CD14-positive monocyte (primary cell): Measurements from ENCODE around the gene PHPT1. TPM values are rescaled to one million over a fixed set of nuclear protein-coding genes. Genes with fewer than 3 reads are reported as not detected.
A peak's percentile ranks its signal among the peaks of the same experiment; 100 is the strongest.

Experiments
- DNase-seq, 3 donors: peaks; one replicate each; pipeline ENCODE4 v3.0.0-alpha.2; 2011 to 2022
- H2AFZ ChIP-seq: 2 replicates; pipeline ENCODE4 v1.6.0; 2012; ENCODE audit warnings: mild to moderate bottlenecking, low read depth, low read length, inconsistent platforms; ENCODE audit not compliant: insufficient read depth, poor library complexity, severe bottlenecking
- H3K27ac ChIP-seq, 2 donors: 1 replicate in 1 of 2; 2 replicates in 1 of 2; pipeline ENCODE4 v1.5.1; 2012 to 2013; ENCODE audit warnings: low read length in 2 of 2, control low read depth in 1 of 2, inconsistent platforms in 1 of 2, low read depth in 1 of 2, mild to moderate bottlenecking in 1 of 2
- H3K27me3 ChIP-seq, 2 donors: one replicate each; pipeline versions ENCODE4 v1.6.0 to v1.6.1; 2011 to 2013; ENCODE audit warnings: low read length in 2 of 2; ENCODE audit not compliant: control insufficient read depth in 2 of 2, insufficient read depth in 2 of 2
- H3K36me3 ChIP-seq, 2 donors: replicated peaks in 1 of 2; 1 replicate in 1 of 2; 2 replicates in 1 of 2; pipeline versions ENCODE4 v1.5.1 to v1.6.1; 2012 to 2013; ENCODE audit warnings: low read length in 2 of 2, control low read depth in 1 of 2, inconsistent platforms in 1 of 2, mild to moderate bottlenecking in 1 of 2; ENCODE audit not compliant: insufficient read depth in 2 of 2, control insufficient read depth in 1 of 2
- H3K4me1 ChIP-seq, 2 donors: 1 replicate in 1 of 2; 2 replicates in 1 of 2; pipeline versions ENCODE4 v1.5.1 to v1.6.1; 2012 to 2013; ENCODE audit warnings: low read length in 2 of 2, control low read depth in 1 of 2, inconsistent platforms in 1 of 2, mild to moderate bottlenecking in 1 of 2, moderate library complexity in 1 of 2; ENCODE audit not compliant: insufficient read depth in 2 of 2, control insufficient read depth in 1 of 2
- H3K4me2 ChIP-seq: replicated peaks from 2 replicates; pipeline ENCODE3; 2012; ENCODE audit warnings: low read length, moderate library complexity, mild to moderate bottlenecking; ENCODE audit not compliant: poor library complexity, severe bottlenecking; ENCODE audit errors: extremely low read depth
- H3K4me3 ChIP-seq, 3 experiments: fragments of 200-600 bp in 1 of 3; sonication (generic) in 1 of 3; replicated peaks in 1 of 3; 1 replicate in 2 of 3; 2 replicates in 1 of 3; pipeline ENCODE4 v1.5.1; 2011 to 2013; ENCODE audit warnings: low read length in 3 of 3, mild to moderate bottlenecking in 3 of 3, control low read depth in 2 of 3, low read depth in 2 of 3, inconsistent platforms in 1 of 3, moderate library complexity in 1 of 3
- H3K79me2 ChIP-seq: 2 replicates; pipeline ENCODE4 v1.6.0; 2012; ENCODE audit warnings: mild to moderate bottlenecking, control low read depth, inconsistent platforms, low read length, moderate library complexity; ENCODE audit not compliant: insufficient read depth
- H3K9ac ChIP-seq: 2 replicates; pipeline ENCODE4 v1.6.0; 2017; ENCODE audit warnings: low read length, mild to moderate bottlenecking; ENCODE audit not compliant: insufficient read depth, poor library complexity, severe bottlenecking
- H3K9me3 ChIP-seq, 2 donors: replicated peaks in 1 of 2; 1 replicate in 1 of 2; 2 replicates in 1 of 2; pipeline versions ENCODE4 v1.5.1 to v1.6.1; 2012 to 2013; ENCODE audit warnings: low read length in 2 of 2, control low read depth in 1 of 2; ENCODE audit not compliant: control insufficient read depth in 1 of 2, insufficient read depth in 1 of 2
- H4K20me1 ChIP-seq: 2 replicates; pipeline ENCODE4 v1.6.0; 2012; ENCODE audit warnings: mild to moderate bottlenecking, low read length, control low read depth, moderate library complexity; ENCODE audit not compliant: insufficient read depth
- H3K27ac Mint-ChIP-seq, 7 donors: one replicate each; pipeline ENCODE4 v1.8.0; 2020; ENCODE audit warnings: mild to moderate bottlenecking in 7 of 7, mixed read lengths in 7 of 7, moderate library complexity in 6 of 7, inconsistent platforms in 2 of 7
- H3K27me3 Mint-ChIP-seq, 3 donors: one replicate each; pipeline ENCODE4 v1.8.0; 2021 to 2022; ENCODE audit warnings: low read depth in 3 of 3, mild to moderate bottlenecking in 3 of 3, mixed read lengths in 3 of 3, moderate library complexity in 3 of 3, inconsistent platforms in 1 of 3
- H3K36me3 Mint-ChIP-seq, 2 donors: one replicate each; pipeline ENCODE4 v1.8.0; 2020; ENCODE audit warnings: mixed read lengths in 2 of 2, inconsistent platforms in 1 of 2, mild to moderate bottlenecking in 1 of 2
- H3K4me1 Mint-ChIP-seq: one replicate; pipeline ENCODE4 v1.8.0; 2020; ENCODE audit warnings: mild to moderate bottlenecking, mixed read lengths
- H3K4me3 Mint-ChIP-seq, 2 donors: one replicate each; pipeline ENCODE4 v1.8.0; 2020; ENCODE audit warnings: mild to moderate bottlenecking in 2 of 2, mixed read lengths in 2 of 2, moderate library complexity in 1 of 2
- H3K9me3 Mint-ChIP-seq, 7 donors: one replicate each; pipeline ENCODE4 v1.8.0; 2020 to 2022; ENCODE audit warnings: mixed read lengths in 7 of 7, mild to moderate bottlenecking in 6 of 7, moderate library complexity in 6 of 7, inconsistent platforms in 2 of 7
- CTCF ChIP-seq: fragments of 200-600 bp; IDR thresholded peaks from one replicate; pipeline ENCODE4 v1.8.0; 2022; ENCODE audit warnings: antibody characterized with exemption, mild to moderate bottlenecking
- WGBS: methylation state at CpG from one replicate; pipeline ENCODE4 v1.1.5; 2013; ENCODE audit warnings: missing lambda C conversion rate; ENCODE audit not compliant: insufficient coverage; 5-methylcytosine and 5-hydroxymethylcytosine counted together
- intact Hi-C, 2 donors: fragments of 100-400 bp; cut with micrococcal nuclease; formaldehyde crosslinking; loops; one replicate each; pipeline versions ENCODE4 v1.15.0 to v1.15.1; 2023
- polyA plus RNA-seq, 3 donors: library from polyadenylated mRNA; depleted of rRNA in 1 of 3; unstranded in 2 of 3; stranded (reverse) in 1 of 3; fragments of 300-500 nt in 2 of 3; fragments of >200 nt in 1 of 3; fragmentation: Illumina TruSeq in 2 of 3; gene quantifications; 1 replicate in 2 of 3; 2 replicates in 1 of 3; pipeline ENCODE4 v1.2.3, GENCODE V29; 2012 to 2021

The PHPT1 gene
- polyA plus RNA-seq, 3 donors, result 70.0 to 163 (median 94.3) TPM

- Mint-ChIP-seq H3K27me3 (peaks cover 2% of the 10 kb centered on the region in 3 donors), H3K36me3 (peaks cover 3 to 17% of the 10 kb centered on the region in 2 donors), H3K9me3 (peaks cover 0 to 1% (median 0%) of the 10 kb centered on the region in 7 donors), H3K27ac (peak within 1 kb of the TSS; percentile 24 to 82 (median 63)), H3K4me1 (peaks cover 37% of the 10 kb centered on the region), H3K4me3 (peak within 1 kb of the TSS; percentile 86 to 91)
- H4K20me1 ChIP-seq, result peaks cover 20% of the 10 kb centered on the region
- intact Hi-C loops, result loop anchor here (2.0 to 5.0 kb wide), 4 partner anchors 19 to 59 kb away; partner anchors contain the start of genes EDF1 (in 2 of the 2), PHPT1 (in 2 of the 2), C8G (in 1 of the 2) and FBXW5 (in 1 of the 2)
- no peaks in the 10 kb centered on the region for H3K27me3 ChIP-seq
- H3K9ac ChIP-seq, result peak within 1 kb of the TSS; percentile 83
- H3K27ac ChIP-seq, result peak within 1 kb of the TSS in 1 of 2 donors; percentile 82
- H3K4me3 ChIP-seq, result peak within 1 kb of the TSS; percentile 74 to 85 (median 80)
- peak within 1 kb of the TSS; percentile 93 for H2AFZ ChIP-seq
- peaks cover 31 to 39% of the 10 kb centered on the region in 2 donors for H3K4me1 ChIP-seq
- H3K36me3 ChIP-seq, result peaks cover 0 to 11% of the 10 kb centered on the region in 2 donors
- under 1% methylated on average over 76 of the region's 88 CpGs for WGBS
- no peak for TF ChIP-seq CTCF
- H3K9me3 ChIP-seq, result no peaks in the 10 kb centered on the region
- peak; percentile 98 to 99 (median 98) for DNase-seq
- peak within 1 kb of the TSS; percentile 95 for H3K4me2 ChIP-seq
- peaks cover 45% of the 10 kb centered on the region for H3K79me2 ChIP-seq
These were observed 36.9 kb downstream of the PHPT1 start, which contains the start of gene TRAF2 for GRCh38 chr9:136885950-136886578. Gene TRAF2, plus strand, starts transcription at chr9:136886516. Its CDS starts 12,225 bp downstream, at chr9:136898741.

- Histone ChIP-seq H3K27ac (peak overlapping the region in 1 of 2 donors; percentile 82), H2AFZ (peak overlapping the region; percentile 77), H3K4me3 (peak overlapping the region; percentile 74 to 85 (median 80)), H3K27me3 (no peaks in the 10 kb centered on the region), H3K4me1 (peaks cover 25 to 32% of the 10 kb centered on the region in 2 donors), H3K79me2 (peaks cover 53% of the 10 kb centered on the region), H3K9me3 (no peaks in the 10 kb centered on the region), H3K4me2 (peak overlapping the region; percentile 95), H3K36me3 (peaks cover 0 to 11% of the 10 kb centered on the region in 2 donors), H4K20me1 (peaks cover 20% of the 10 kb centered on the region), H3K9ac (peak overlapping the region; percentile 83)
- H3K4me1 Mint-ChIP-seq, result peaks cover 31% of the 10 kb centered on the region
- DNase-seq, result peak; percentile 41 to 78 (median 51)
- H3K27ac Mint-ChIP-seq, result peak overlapping the region; percentile 24 to 82 (median 63)
- H3K36me3 Mint-ChIP-seq, result peaks cover 3 to 17% of the 10 kb centered on the region in 2 donors
- H3K4me3 Mint-ChIP-seq, result peak overlapping the region; percentile 86 to 91
- intact Hi-C loops, result loop anchor here (2.0 to 5.0 kb wide), 4 partner anchors 20 to 58 kb away; partner anchors contain the start of genes EDF1 (in 2 of the 2), PHPT1 (in 2 of the 2), C8G (in 1 of the 2) and FBXW5 (in 1 of the 2)
- 1% methylated on average over 75 of the region's 76 CpGs for WGBS
- no peak for TF ChIP-seq CTCF
- H3K27me3 Mint-ChIP-seq, result peaks cover 0 to 2% (median 2%) of the 10 kb centered on the region in 3 donors
- H3K9me3 Mint-ChIP-seq, result no peaks in the 10 kb centered on the region
These were observed 37.7 kb downstream of the PHPT1 start for GRCh38 chr9:136886610-136887597.
